HG02884 (cell line): Measurements from ENCODE around the gene PPP1R3F.
"Not testable (repeated sequence)": the region's sequence is repeated elsewhere in the genome, so short reads cannot be mapped to it uniquely, and the experiment has no call there.

Experiments
- ATAC-seq: cut with Tn5 transposase; IDR thresholded peaks from one replicate; pipeline ENCODE4 v1.9.1; 2021; ENCODE audit warnings: mild to moderate bottlenecking, moderate library complexity; ENCODE audit not compliant: unreplicated experiment

Gene PPP1R3F

DNA sequence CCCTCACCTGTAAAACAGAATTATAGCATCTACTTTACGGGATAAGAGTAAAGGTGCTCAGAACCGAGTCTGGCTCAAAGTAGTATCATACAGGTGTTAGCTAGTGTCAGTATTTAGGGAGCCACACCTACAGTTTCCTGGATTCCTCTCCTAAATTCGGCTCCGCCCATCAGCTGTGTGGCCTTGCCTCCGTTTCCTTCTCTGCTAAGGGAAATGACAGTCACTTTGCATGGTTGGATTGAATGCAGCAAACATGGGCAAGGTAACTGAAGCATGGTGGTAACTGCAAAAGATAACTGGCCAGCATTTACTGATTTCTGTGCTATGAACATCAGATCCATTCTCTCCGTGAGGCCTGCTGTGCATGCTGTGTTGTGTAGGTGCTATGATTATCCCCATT is 2.8 kb downstream of the PPP1R3F start:
- no peak for ATAC-seq

DNA sequence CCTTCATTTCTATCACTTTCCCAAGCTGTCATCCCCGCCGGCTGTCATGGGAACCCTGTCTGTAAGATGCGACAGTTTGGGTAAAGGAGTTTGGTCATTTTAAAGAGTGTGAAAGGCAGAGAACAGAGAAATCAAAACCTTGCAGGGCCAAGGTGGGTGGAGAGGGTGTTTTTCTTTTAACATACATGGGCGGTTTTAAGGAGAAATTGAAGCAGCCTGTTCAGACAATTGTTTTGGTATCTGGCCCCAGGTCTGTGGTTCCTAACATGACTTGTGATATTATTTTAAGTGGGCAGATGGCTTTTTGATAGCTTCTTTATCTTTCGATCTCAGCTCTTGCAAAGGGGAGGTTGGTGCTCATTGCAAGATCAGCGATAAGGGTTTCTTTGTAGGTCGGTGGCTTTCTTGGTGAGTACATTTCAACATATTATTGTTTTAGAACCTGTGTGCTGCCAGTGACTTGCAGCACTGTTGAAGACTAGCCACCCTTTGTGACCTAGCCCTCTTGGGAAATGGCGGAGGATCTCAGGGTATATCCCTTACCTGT is 3.7 kb downstream of the PPP1R3F start:
- no peak for ATAC-seq

DNA sequence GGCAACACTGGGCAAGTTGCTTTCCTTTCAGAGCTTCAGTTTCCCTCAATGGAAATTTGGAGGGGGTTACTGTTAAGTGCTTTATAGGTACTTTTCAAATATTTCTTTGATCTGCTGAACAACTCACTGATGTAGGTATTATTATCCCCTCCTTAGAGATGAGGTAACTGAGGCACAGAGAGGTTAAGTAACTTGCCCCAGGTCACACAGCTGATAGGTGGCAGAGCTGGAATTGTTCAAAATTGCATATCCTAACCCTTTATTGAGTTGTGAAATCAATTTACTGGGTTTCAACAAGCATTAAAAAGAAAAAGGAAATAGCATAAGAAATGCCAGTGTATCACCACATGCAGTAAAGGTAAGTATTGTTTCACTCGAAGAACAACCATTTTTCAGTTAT is 6.6 kb downstream of the PPP1R3F start:
- ATAC-seq, result no peak

DNA sequence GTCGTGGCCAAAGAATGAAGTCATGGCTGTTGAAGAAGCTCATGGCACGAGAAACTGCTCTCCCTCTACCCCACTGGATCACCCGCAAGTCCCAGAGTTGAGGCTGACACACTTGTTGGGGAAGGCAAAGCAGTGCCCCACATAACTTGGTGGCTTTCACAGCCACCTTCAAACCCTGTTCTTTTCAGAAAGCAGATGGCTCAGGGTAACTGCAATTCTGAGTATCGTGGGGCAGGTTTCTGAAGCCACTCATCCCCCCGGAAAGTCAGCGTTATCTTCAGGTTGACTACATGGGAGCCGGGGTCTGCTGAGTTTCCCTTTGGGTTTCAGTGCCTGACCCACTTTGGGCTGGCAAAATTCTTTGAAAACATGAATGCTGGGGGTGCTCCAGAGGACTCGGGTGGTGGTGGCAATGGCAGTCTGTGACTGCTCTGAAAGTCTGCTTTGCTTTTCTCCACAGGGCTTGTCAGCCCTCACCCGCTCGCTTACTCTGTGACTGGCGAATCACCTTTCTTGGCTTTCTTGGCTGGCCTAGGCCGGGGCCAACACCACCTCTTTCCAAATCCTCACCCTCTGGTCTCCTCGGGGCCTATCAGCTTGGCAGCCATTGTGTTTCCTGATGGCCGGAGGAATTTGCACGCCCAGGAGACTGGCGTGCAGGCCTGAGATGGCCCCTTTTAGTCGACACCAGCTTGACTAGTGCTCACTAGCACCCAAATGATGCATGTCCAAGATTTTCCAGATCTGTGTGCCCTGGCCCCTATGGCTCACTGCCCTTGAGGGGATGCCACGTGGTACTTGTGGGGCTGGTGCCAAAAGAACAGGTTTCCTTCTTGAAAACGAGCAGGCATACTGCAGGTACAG is 7.3 kb downstream of the PPP1R3F start:
- ATAC-seq, result no peak

GRCh38 chrX:49277535-49277830 is 7.9 kb downstream of the PPP1R3F start:
- no peak for ATAC-seq

- no peak for ATAC-seq
Observed at GRCh38 chrX:49278081-49278480, 8.5 kb downstream of the PPP1R3F start.

DNA sequence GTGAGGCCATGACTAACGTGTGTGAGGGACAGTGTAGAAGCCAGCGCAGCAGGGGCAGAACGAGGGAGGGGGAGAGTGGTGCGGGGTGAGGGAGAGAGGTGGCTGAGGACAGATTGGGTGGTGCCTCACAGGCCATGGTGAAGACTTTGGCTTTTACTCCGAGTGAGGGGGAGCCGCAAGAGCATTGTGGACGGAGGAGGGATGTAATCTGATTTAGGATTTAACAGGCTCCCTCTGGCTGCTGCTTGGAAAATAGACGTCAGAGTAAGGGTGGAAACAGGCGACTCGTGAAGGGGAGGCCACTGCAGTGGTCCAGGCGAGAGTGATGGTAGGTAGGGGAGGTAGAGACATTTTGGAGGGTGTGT is 13.0 kb downstream of the PPP1R3F start:
- ATAC-seq, result no peak

- no peak for ATAC-seq
Observed at GRCh38 chrX:49284212-49284611, 14.6 kb downstream of the PPP1R3F start.

- no peak for ATAC-seq
Observed at GRCh38 chrX:49286136-49286535, 16.5 kb downstream of the PPP1R3F start.

GRCh38 chrX:49286581-49286980 is 17.0 kb downstream of the PPP1R3F start:
- ATAC-seq, result no peak

DNA sequence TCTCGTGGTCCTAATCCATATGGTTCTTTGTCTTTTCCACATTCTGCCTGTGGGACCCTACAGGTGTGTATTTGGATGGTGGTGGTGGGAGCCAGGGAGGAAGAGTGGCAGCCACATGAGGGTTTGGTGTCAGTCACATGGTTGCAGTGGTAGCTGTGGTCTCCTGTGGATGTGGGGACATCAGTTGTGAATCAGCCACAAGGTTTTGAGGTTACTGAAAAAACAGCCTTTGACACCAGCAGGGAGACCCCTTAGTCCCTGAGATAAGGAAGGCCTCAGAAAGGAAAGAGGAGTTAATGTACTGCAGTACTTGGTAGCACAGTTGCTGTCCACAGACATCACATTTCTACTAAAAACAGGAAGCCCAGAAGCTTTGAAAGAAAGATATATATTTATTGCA is 18.1 kb downstream of the PPP1R3F start:
- no peak for ATAC-seq

DNA sequence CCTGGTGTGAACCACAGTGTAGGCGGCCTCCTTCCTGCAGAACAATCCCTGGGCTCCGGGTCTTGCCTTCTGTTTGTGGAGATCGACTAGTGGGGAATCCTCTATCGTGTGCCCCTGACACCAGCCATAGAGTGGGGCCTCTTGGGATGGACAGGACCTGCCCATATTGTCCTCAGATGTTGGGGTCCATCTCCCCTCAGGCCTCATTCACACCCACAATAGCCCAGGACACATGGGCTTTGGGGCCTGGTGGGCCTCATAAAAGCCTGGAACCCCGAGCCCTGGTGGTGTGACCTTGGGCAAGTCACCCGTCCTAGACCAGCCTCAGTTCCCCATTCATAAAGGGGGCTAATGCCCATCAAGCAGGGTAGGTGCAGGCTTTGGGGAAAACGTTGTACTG is 20.6 kb downstream of the PPP1R3F start:
- no peak for ATAC-seq

GRCh38 chrX:49291615-49292337 is 22.2 kb downstream of the PPP1R3F start:
- ATAC-seq, result no peak

- ATAC-seq, result no peak
Observed at GRCh38 chrX:49292400-49293362, 23.1 kb downstream of the PPP1R3F start.

DNA sequence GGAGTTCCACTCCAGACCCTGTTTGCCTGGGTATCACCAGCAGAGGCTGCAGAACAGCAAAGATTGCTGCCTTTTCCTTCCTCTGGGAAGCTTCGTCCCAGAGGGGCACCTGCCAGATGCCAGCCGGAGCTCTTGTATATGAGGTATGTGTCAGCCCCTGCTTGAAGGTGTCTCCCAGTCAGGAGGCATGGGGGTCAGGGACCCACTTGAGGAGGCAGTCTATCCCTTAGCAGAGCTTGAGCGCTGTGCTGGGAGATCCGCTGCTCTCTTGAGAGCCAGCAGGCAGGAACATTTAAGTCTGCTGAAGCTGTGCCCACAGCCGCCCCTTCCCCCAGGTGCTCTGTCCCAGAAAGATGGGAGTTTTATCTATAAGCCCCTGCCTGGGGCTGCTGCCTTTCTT is 29.7 kb downstream of the PPP1R3F start:
- ATAC-seq, result not testable (repeated sequence)

DNA sequence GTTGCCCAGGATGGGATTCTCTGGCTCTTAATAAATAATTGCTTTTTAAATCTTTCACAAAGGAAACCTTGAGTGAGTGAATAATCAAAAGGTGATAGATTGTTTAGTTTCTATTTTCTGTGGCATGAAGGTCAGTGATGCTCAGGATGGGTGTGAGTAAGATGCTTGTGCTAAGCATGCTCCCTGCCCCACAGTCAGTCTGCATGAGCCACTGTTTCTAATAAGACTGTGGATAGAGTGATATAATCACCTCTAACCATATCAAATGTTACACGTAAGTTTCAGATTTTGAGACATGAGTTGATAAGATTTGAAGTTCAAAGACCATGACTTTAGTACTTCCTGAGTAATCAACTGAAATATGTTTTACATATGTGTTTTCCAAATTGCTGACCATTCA is 31.1 kb downstream of the PPP1R3F start:
- ATAC-seq, result no peak

DNA sequence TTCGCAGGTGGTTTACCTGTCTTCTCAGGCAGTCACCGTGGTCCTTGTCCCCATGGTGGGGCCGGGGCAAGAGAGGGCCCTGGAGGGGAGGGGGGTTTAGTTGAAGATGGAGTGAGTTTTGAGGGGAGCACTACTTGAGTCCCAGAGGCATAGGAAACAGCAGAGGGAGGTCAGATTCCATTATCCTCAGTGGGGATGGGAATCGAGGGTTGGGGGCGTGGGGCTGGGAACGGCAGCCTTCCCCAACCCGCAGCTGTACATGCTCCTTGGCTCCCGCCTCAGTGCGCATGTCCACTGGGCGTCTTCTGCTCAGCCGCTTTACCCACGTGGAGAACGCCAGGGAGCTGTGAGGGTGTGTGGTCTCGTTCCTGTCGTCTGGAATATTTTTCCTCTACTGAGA is 33.8 kb downstream of the PPP1R3F start, which contains the start of gene GAGE10:
Gene GAGE10 (plus strand): TSS at position 301 of the 400 bp plus-strand sequence. CDS start 1,214 bp downstream, outside the sequence.
- no peak for ATAC-seq

DNA sequence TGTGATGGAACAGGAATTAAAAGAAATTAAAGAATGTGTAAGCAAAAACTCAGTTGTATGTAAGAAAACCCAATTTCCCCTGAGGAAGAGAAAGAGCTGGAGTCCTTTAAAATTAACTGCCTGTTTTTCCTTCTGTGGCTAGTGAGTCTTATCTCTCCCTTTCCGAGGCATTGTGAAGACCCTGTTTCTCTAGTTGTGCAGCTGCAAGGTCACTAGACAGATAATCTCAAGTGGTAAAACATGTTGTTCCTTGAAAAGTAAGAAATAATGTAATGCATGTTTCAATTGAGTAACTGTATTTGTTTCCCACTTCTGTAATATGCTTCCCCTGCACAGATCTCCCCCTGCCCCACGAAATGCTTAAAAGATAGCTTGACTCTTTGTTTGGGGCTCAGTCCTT is 38.2 kb downstream of the PPP1R3F start:
- ATAC-seq, result not testable (repeated sequence)

DNA sequence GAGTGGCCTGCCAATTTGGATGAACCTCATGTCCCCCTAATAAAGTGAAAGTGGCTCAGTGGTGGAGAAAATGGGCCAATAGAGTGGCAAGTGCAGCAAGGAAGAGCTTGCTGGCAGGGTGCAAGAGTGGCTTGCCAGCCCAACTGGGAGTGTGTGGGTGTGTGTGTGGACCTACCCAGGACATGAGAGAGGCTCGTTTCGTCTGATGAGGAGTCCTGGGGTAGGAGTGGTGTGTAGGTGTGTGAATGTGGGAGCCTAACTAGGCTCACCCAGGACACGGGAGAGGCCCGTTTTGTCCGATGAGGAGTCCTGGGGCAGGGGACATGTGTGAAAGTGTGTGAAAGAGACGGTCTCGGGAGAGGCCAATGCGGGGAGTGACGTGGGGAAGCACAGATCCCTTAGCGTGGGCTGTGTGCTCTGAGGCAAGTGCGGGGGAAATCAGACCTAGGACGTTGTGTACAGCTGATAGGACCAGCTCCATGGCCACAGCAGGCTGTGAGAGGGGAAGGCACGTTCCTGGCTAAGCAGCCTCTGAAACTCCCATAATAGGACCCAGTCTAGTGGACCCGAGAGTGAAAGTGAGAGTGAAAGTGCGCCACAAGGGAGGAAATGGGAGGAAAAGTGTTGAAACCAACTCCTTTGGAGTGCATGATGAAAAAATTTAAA is 39.1 kb downstream of the PPP1R3F start:
- no peak for ATAC-seq

GRCh38 chrX:49309401-49309981 is 39.9 kb downstream of the PPP1R3F start:
- ATAC-seq, result no peak
